ENCODE measurements around the gene SERTAD3.

DNA sequence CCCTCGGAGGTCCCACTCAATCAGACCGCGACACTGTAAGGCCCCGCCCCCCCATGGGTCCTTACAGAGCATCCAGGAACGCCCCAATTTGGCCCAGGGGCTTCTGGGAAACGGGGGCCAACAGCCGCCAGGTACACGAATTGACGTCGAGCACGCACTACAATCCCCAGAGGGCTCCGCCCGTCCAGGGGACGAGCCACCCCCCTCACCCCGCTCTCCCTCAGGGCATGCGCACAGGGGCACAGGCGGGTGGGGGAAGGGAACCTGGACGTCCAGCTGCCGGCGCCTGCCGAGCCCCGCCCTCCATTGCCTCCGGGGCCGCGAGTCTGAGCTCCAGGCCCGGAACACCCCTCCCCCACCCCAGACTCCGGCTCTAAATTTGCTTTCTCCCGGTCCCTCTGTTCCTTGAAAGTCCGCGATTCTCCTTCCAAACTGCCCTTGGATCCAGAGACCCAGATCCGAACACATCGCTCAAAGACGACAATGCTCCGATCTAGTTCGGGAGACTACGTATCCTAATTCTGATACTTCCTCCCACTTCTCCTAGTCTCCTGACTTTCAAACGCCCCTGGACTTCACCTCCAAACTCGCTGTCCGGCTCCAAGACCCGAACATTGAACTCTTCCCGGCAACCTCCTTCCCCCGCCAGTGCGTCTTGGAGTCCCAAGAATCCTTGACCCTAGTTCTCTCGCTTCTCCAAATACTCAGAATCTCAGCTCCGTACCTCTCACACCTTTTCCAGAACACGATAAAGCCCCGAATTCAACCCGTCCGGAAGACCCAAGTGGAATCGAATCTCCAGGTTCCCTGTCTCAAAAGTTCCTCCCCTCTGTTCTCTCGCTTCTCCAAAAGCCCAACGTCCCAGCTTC is 770 bp downstream of the SERTAD3 start:
- no peak for TF ChIP-seq CTCF (IDR thresholded peaks at IDR 0.05)
- TF ChIP-seq POLR2A (IDR thresholded peaks at IDR 0.05) = no peak

Measured in lower leg skin (tissue), 3 donors.